ENCODE data around the gene USP10. TPM values are rescaled to one million over a fixed set of nuclear protein-coding genes. Genes with fewer than 3 reads are reported as not detected.

USP10 gene
- total and polyA plus RNA-seq, 3 donors from 2014 or later: 53.6 to 108 (median 101) TPM

- 57 to 58% methylated on average over 11 of the region's 11 CpGs for WGBS, 2 donors
- Histone ChIP-seq H3K36me3 (ENCODE audit: low read depth, missing control alignments) (no peaks in the 10 kb centered on the region), H3K27ac (peak overlapping the region; percentile 19 to 60), H3K4me3 (no peak overlapping the region), H3K4me1 (peaks cover 6% of the 10 kb centered on the region), H3K9me3 (no peaks in the 10 kb centered on the region), H3K27me3 (no peaks in the 10 kb centered on the region)
- intact Hi-C loops (cut with DNase I; ENCODE audit: low total_unique reads): no loop called here
- DNase-seq: no peak
- TF ChIP-seq CTCF (IDR thresholded peaks at IDR 0.05) (no peak), POLR2A (IDR thresholded peaks at IDR 0.05) (no peak)
These were observed 67.4 kb downstream of the USP10 start for GRCh38 chr16:84766978-84767773.

GRCh38 chr16:84768061-84768807 lies 68.4 kb downstream of the USP10 start:
- WGBS, 2 donors: 83 to 86% methylated on average over 4 of the region's 4 CpGs
- TF ChIP-seq POLR2A (IDR thresholded peaks at IDR 0.05) (no peak), CTCF (IDR thresholded peaks at IDR 0.05) (no peak)
- Histone ChIP-seq H3K4me1 (peaks cover 6% of the 10 kb centered on the region), H3K9me3 (no peaks in the 10 kb centered on the region), H3K27ac (peak overlapping the region in 1 of 2 donors; percentile 43), H3K27me3 (no peaks in the 10 kb centered on the region), H3K36me3 (ENCODE audit: low read depth, missing control alignments) (no peaks in the 10 kb centered on the region), H3K4me3 (no peak overlapping the region)
- no peak for DNase-seq
- intact Hi-C loops (cut with DNase I; ENCODE audit: low total_unique reads): no loop called here

GRCh38 chr16:84768808-84769197 lies 69.0 kb downstream of the USP10 start:
- intact Hi-C loops (cut with DNase I; ENCODE audit: low total_unique reads): no loop called here
- no peak for TF ChIP-seq POLR2A (IDR thresholded peaks at IDR 0.05)
- no peak for TF ChIP-seq CTCF (IDR thresholded peaks at IDR 0.05)
- no peak overlapping the region for H3K27ac ChIP-seq
- peaks cover 6% of the 10 kb centered on the region for H3K4me1 ChIP-seq
- no peaks in the 10 kb centered on the region for H3K9me3 ChIP-seq
- H3K36me3 ChIP-seq (ENCODE audit: low read depth, missing control alignments): no peaks in the 10 kb centered on the region
- no peak for DNase-seq
- 90 to 94% methylated on average over 4 of the region's 4 CpGs for WGBS, 2 donors
- H3K4me3 ChIP-seq: no peak overlapping the region
- no peaks in the 10 kb centered on the region for H3K27me3 ChIP-seq

- DNase-seq: no peak
- Histone ChIP-seq H3K36me3 (ENCODE audit: low read depth, missing control alignments) (no peaks in the 10 kb centered on the region), H3K4me3 (no peak overlapping the region), H3K27me3 (no peaks in the 10 kb centered on the region), H3K9me3 (no peaks in the 10 kb centered on the region), H3K27ac (no peak overlapping the region), H3K4me1 (peaks cover 6% of the 10 kb centered on the region)
- intact Hi-C loops (cut with DNase I; ENCODE audit: low total_unique reads): no loop called here
- WGBS, 2 donors: 87 to 88% methylated on average over 3 of the region's 3 CpGs
- TF ChIP-seq POLR2A (IDR thresholded peaks at IDR 0.05) (no peak), CTCF (IDR thresholded peaks at IDR 0.05) (no peak)
These were observed 69.6 kb downstream of the USP10 start for GRCh38 chr16:84769416-84769815.
